HG03280 (cell line): ENCODE results near the gene DUSP8.

Experiments
- ATAC-seq: cut with Tn5 transposase; IDR thresholded peaks from one replicate; pipeline ENCODE4 v1.9.1; 2021; ENCODE audit warnings: mild to moderate bottlenecking, moderate library complexity; ENCODE audit not compliant: unreplicated experiment

DUSP8 gene

DNA sequence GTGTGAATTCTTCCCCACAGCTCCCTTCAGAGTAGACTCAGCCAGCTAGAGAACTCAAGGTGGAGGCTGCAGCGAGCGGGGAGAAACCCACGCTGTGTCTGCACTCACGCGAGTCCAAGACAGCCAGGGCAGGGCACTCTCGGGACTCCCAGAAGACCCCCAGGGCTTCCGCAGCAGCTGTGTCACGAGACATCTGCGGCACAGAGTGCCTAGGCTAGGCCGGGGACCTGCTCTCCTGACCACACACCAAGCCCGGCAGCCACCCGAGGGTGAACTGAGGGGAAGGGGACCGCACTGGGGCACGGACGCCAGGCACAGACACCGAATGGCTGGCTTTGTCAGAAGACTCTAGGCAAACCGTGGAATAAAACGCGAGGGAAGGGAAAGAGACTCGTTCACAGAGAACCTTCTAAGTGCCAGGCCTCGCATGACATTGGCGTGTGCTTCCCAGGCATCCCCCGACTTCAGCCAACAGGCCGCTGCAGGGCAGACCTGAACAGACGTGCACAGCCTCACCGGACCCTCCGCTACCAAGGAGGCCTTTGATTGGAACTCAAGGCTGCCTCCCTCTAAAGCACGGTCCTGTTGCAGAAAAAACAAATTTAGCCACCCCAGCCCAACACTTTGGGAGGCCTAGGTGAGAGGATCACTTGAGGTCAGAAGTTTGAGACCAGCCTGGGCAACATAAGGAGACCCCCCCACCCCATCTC is 67.3 kb downstream of the DUSP8 start:
- ATAC-seq = no peak

DNA sequence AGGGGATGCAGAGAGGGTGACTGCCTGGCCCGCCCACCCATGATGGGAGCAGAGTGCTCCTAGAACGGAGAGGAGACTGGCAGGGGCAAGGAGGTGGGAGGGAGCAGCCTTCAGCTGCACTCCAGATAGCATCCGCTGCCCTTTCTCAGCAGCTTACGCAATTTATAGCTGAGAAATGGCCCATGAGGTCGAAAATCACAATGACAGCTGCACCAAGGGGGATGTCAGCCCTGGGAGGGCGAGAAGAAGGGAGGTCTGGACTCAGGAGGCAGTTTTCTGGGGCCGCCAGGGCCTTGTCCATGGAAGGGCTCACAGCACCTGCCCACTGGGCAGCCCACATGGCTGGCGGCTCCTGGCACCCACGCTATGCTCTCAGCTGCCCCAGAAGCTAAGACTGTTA is 67.9 kb downstream of the DUSP8 start:
- no peak for ATAC-seq
